Panc1 (cell line): ENCODE data around the gene FUT2. TPM values are rescaled to one million over a fixed set of nuclear protein-coding genes. Genes with fewer than 3 reads are reported as not detected.
"Not testable (repeated sequence)": the region's sequence is repeated elsewhere in the genome, so short reads cannot be mapped to it uniquely, and the experiment has no call there.

ENCODE experiments used
- ATAC-seq: fragments of 200-7000 bp; cut with Tn5 transposase; 2 replicates; pipeline ENCODE4 v1.9.1; 2020; ENCODE audit warnings: mild to moderate bottlenecking, moderate library complexity
- BruUV-seq: library from RNA; stranded (reverse); fragments of 400-500 nt; replicated peaks from 2 replicates; lab custom pipeline; 2021; lab: Mats Ljungman, UMichigan
- CTCF ChIA-PET: fragments of 300-600 bp; sonication (Branson Sonifier 250); formaldehyde crosslinking; loops from one replicate; lab custom pipeline; 2022; ENCODE audit warnings: antibody characterized with exemption; lab: Charles Lee
- POLR2A ChIA-PET: fragments of 300-600 bp; sonication (Branson Sonifier 250); formaldehyde crosslinking; loops from one replicate; lab custom pipeline; 2022; ENCODE audit warnings: antibody characterized with exemption; lab: Charles Lee
- DNase-seq: peaks from one replicate; pipeline ENCODE4 v3.0.0-alpha.2; 2010; ENCODE audit warnings: low read depth, low spot score
- H3K27ac ChIP-seq: 2 replicates; pipeline ENCODE4 v1.5.1; 2011; ENCODE audit warnings: mild to moderate bottlenecking, low read length, inconsistent platforms
- H3K27me3 ChIP-seq: fragments of 200-500 bp; sonication (Bioruptor generic); 2 replicates; pipeline ENCODE4 v1.6.0; 2014; ENCODE audit warnings: low read length, inconsistent platforms; ENCODE audit not compliant: control insufficient read depth, insufficient read depth
- H3K36me3 ChIP-seq: fragments of 200-500 bp; sonication (Bioruptor generic); 2 replicates; pipeline ENCODE4 v1.5.1; 2014; ENCODE audit warnings: inconsistent platforms, mild to moderate bottlenecking, low read length, moderate library complexity; ENCODE audit not compliant: control insufficient read depth, insufficient read depth
- H3K4me1 ChIP-seq: 2 replicates; pipeline ENCODE4 v1.5.1; 2011; ENCODE audit warnings: inconsistent platforms, mild to moderate bottlenecking, low read length, moderate library complexity; ENCODE audit not compliant: control insufficient read depth, insufficient read depth
- H3K4me3 ChIP-seq, 2 experiments: 2 replicates each; pipeline ENCODE4 v1.5.1; 2011 to 2012; ENCODE audit warnings: low read depth in 2 of 2, low read length in 2 of 2, mild to moderate bottlenecking in 2 of 2, inconsistent platforms in 1 of 2, moderate library complexity in 1 of 2
- H3K9me3 ChIP-seq: fragments of 200-500 bp; sonication (Bioruptor generic); 2 replicates; pipeline ENCODE4 v1.5.1; 2014; ENCODE audit warnings: low read depth, mild to moderate bottlenecking, inconsistent platforms, low read length, moderate library complexity; ENCODE audit not compliant: control insufficient read depth, insufficient read depth
- POLR2AphosphoS5 ChIP-seq: IDR thresholded peaks from 2 replicates; pipeline ENCODE4 v1.6.1; 2012; ENCODE audit warnings: mild to moderate bottlenecking, low read depth, low read length, moderate library complexity
- SIN3A ChIP-seq: IDR thresholded peaks from 2 replicates; pipeline ENCODE4 v1.6.1; 2012; ENCODE audit warnings: low read depth, mild to moderate bottlenecking, low read length, moderate library complexity, borderline replicate concordance; ENCODE audit not compliant: insufficient read depth
- TCF7L2 ChIP-seq: IDR thresholded peaks from 2 replicates; pipeline ENCODE4 v1.6.1; 2011; ENCODE audit warnings: mild to moderate bottlenecking, low read depth, low read length, inconsistent platforms
- in situ Hi-C: cut with HindIII; loops from 2 replicates; pipeline ENCODE4 v1.10.0; 2016; ENCODE audit warnings: low sequenced_read_pairs, low pct_unique_long_range_greater_than_20kb
- intact Hi-C: fragments of 100-400 bp; cut with micrococcal nuclease; formaldehyde crosslinking; loops from one replicate; pipeline ENCODE4 v1.10.0; 2022; ENCODE audit not compliant: unreplicated experiment
- total RNA-seq: library from RNA; stranded (reverse); gene quantifications from one replicate; pipeline ENCODE4 v1.2.1, GENCODE V29; 2021; ENCODE audit not compliant: unreplicated experiment
- TF ChIP-seq, protein P1 (sequence below): fragments of 450-650 bp; IDR thresholded peaks from 2 replicates; pipeline ENCODE4 v1.5.1; 2017; ENCODE audit warnings: mild to moderate bottlenecking
- TF ChIP-seq, protein P2 (sequence below), 2 experiments: IDR thresholded peaks; 2 replicates each; pipeline ENCODE4 v1.6.1; 2011 to 2012; ENCODE audit warnings: low read depth in 2 of 2, control low read depth in 1 of 2, low read length in 1 of 2, mild to moderate bottlenecking in 1 of 2, moderate library complexity in 1 of 2; ENCODE audit not compliant: insufficient read depth in 1 of 2

FUT2 gene
- total RNA-seq, 1 experiment from 2014 or later: 0.08 TPM

DNA sequence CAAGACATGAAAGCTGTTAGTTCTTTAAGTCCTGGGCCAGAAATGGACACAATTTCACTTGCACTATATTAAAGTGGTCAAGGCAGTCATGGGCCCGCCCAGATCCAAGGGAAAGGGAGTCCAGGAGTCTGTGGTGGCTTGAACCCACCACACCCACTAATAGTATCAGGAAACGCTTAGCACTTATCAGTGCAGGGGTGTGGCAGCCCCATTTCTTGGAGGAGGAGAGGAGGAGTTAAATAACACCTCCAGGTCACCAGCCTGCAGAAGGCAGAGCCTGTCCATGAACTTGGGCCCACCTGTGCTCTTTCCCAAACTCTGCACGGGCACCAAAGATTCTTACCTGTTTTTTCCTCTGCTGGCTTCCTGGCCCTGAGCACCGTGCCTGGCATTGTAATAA lies 17.6 kb upstream of the FUT2 start:
- BruUV-seq: no TSS peak
- Histone ChIP-seq H3K4me3 (no peak overlapping the region), H3K4me1 (no peaks in the 10 kb centered on the region), H3K27me3 (no peaks in the 10 kb centered on the region), H3K27ac (no peak overlapping the region), H3K36me3 (no peaks in the 10 kb centered on the region), H3K9me3 (no peaks in the 10 kb centered on the region)
- POLR2A ChIA-PET: no interaction called here
- intact Hi-C loops (no loop called here), in situ Hi-C loops (no loop called here)
- DNase-seq: no peak
- no peak for TF ChIP-seq SIN3A
- TF ChIP-seq, protein P1, sequence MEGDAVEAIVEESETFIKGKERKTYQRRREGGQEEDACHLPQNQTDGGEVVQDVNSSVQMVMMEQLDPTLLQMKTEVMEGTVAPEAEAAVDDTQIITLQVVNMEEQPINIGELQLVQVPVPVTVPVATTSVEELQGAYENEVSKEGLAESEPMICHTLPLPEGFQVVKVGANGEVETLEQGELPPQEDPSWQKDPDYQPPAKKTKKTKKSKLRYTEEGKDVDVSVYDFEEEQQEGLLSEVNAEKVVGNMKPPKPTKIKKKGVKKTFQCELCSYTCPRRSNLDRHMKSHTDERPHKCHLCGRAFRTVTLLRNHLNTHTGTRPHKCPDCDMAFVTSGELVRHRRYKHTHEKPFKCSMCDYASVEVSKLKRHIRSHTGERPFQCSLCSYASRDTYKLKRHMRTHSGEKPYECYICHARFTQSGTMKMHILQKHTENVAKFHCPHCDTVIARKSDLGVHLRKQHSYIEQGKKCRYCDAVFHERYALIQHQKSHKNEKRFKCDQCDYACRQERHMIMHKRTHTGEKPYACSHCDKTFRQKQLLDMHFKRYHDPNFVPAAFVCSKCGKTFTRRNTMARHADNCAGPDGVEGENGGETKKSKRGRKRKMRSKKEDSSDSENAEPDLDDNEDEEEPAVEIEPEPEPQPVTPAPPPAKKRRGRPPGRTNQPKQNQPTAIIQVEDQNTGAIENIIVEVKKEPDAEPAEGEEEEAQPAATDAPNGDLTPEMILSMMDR: no peak
- TF ChIP-seq, protein P2, sequence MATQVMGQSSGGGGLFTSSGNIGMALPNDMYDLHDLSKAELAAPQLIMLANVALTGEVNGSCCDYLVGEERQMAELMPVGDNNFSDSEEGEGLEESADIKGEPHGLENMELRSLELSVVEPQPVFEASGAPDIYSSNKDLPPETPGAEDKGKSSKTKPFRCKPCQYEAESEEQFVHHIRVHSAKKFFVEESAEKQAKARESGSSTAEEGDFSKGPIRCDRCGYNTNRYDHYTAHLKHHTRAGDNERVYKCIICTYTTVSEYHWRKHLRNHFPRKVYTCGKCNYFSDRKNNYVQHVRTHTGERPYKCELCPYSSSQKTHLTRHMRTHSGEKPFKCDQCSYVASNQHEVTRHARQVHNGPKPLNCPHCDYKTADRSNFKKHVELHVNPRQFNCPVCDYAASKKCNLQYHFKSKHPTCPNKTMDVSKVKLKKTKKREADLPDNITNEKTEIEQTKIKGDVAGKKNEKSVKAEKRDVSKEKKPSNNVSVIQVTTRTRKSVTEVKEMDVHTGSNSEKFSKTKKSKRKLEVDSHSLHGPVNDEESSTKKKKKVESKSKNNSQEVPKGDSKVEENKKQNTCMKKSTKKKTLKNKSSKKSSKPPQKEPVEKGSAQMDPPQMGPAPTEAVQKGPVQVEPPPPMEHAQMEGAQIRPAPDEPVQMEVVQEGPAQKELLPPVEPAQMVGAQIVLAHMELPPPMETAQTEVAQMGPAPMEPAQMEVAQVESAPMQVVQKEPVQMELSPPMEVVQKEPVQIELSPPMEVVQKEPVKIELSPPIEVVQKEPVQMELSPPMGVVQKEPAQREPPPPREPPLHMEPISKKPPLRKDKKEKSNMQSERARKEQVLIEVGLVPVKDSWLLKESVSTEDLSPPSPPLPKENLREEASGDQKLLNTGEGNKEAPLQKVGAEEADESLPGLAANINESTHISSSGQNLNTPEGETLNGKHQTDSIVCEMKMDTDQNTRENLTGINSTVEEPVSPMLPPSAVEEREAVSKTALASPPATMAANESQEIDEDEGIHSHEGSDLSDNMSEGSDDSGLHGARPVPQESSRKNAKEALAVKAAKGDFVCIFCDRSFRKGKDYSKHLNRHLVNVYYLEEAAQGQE (IDR thresholded peaks at IDR 0.05; ENCODE audit: insufficient read depth in 1 of 2, low read depth in 2 of 2, low read length in 1 of 2): no peak
- no peak for TF ChIP-seq TCF7L2
- no peak for TF ChIP-seq POLR2AphosphoS5
- CTCF ChIA-PET: interaction anchor here (0.6 kb wide), 2 partner anchors 13 to 221 kb away, joined by 3 read pairs; no protein-coding TSS in a partner anchor
- ATAC-seq: no peak

DNA sequence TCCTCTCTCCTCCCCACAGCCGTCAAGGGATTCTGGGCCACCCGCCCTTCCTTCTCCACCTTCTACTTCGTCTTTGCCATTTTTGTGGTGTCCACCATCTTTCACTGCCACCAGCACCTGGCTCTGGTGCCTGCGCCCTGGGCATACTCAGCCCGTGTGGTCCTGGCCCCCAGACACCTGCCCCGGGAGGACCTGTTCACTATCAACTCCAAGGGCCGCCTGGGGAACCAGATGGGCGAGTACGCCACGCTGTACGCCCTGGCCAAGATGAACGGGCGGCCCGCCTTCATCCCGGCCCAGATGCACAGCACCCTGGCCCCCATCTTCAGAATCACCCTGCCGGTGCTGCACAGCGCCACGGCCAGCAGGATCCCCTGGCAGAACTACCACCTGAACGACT lies 15.8 kb upstream of the FUT2 start:
- H3K36me3 ChIP-seq, POLR2A ChIA-PET, intact Hi-C loops, H3K4me1 ChIP-seq, H3K27me3 ChIP-seq, ATAC-seq, H3K9me3 ChIP-seq, DNase-seq, BruUV-seq, H3K27ac ChIP-seq, H3K4me3 ChIP-seq, in situ Hi-C loops, CTCF ChIA-PET: not testable (repeated sequence)

DNA sequence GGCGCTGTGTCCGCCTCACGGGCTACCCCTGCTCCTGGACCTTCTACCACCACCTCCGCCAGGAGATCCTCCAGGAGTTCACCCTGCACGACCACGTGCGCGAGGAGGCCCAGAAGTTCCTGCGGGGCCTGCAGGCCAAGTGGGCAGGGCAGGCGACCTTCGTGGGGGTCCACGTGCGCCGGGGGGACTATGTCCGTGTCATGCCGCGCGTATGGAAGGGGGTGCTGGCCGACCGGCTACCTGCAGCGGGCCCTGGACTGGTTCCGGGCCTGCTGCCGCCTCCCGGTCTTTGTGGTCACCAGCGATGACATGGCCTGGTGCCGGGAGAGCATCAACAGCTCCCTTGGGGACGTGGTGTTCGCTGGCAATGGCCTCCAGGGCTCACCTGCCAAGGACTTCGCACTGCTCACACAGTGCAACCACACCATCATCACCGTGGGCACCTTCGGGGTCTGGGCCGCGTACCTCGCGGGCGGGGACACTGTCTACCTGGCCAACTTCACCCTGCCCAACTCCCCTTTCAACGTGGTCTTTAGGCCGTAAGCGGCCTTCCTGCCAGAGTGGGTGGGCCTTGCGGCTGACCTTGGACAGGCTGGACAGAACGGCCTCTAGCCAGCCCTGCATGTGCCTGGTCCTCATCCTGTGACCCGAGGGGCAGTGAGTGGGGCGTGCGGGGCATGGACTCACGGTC lies 15.2 kb upstream of the FUT2 start:
- ATAC-seq (no peak), DNase-seq (no peak)
- H3K27ac ChIP-seq: no peak overlapping the region
- no TSS peak for BruUV-seq
- no peaks in the 10 kb centered on the region for H3K4me1 ChIP-seq
- in situ Hi-C loops (no loop called here), intact Hi-C loops (no loop called here)
- TF ChIP-seq POLR2AphosphoS5: no peak
- TF ChIP-seq, protein P1: no peak
- TF ChIP-seq, protein P2 (IDR thresholded peaks at IDR 0.05; ENCODE audit: insufficient read depth in 1 of 2, low read depth in 2 of 2, low read length in 1 of 2): no peak
- no peak for TF ChIP-seq TCF7L2
- no peak for TF ChIP-seq SIN3A
- no peaks in the 10 kb centered on the region for H3K27me3 ChIP-seq
- no peaks in the 10 kb centered on the region for H3K36me3 ChIP-seq
- ChIA-PET POLR2A (no interaction called here), CTCF (no interaction called here)
- no peak overlapping the region for H3K4me3 ChIP-seq
- no peaks in the 10 kb centered on the region for H3K9me3 ChIP-seq
